HG02588 (cell line): ENCODE results near the gene TOX4.
A peak's percentile ranks its signal among the peaks of the same experiment; 100 is the strongest.

ENCODE experiments used
- ATAC-seq: cut with Tn5 transposase; IDR thresholded peaks from one replicate; pipeline ENCODE4 v1.9.1; 2021; ENCODE audit warnings: mild to moderate bottlenecking, moderate library complexity; ENCODE audit not compliant: unreplicated experiment

The TOX4 gene

DNA sequence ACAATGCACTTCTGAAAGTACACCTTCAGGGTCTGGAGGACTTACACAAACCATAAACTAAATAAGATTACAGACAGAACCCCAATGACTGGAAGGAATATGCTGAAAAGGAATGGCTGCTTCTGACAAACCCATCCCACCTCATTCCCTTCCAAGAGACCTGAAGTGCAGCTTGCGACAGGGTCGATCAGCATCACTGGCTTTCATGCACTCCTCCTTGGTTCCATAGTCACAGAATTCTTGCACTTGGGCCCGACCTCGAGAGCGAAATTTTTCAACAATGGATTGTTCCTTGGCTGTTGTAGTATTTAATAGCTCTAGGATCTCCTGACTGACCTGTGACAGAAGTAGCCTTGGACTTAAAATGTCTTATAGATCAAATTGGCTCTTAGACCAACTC lies 24.6 kb downstream of the TOX4 start:
- no peak for ATAC-seq

DNA sequence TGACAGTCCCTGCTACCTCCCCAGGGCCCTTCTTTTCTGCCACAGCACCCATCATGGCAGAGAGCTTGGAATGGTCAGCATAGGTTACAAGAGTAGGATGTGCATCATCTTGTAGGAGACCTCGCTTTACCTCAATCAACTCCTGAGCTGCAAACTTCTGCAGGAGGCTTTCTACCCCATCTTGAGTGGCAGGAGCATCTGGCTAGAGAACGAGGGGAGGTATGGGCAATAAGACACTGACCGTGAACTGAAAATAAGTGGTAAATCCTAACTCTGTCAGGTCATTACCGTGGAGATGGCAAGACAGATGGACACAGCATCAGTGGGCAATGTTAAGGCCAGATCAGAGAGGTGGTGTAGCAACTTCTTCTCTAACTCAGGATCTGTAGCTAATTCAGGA lies 26.4 kb downstream of the TOX4 start:
- no peak for ATAC-seq

DNA sequence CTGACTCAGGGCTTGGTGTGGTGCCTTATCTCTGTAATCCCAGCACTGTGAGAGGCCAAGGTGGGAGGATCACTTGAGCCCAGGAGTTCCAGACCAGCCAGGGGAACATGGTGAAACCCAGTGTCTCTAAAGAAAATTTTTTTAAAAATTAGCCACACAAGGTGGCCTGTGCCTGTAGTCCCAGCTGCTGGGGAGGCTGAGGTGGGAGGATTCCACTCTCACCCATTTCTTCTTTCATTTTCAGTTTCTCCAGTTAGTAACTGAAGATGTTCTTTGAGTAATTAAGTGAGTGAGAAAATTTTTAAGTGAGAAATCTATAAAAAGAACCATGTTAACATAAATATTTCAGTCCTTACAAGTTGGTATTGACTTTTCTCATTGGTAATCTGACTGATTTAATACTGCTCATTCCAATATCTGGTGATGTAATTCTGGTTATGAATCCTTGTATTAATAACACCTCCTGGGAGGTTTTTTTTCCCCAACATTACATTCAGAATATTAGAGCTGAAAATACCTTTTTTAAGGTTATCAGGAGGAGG lies 28.1 kb downstream of the TOX4 start:
- peak; percentile 81 for ATAC-seq

DNA sequence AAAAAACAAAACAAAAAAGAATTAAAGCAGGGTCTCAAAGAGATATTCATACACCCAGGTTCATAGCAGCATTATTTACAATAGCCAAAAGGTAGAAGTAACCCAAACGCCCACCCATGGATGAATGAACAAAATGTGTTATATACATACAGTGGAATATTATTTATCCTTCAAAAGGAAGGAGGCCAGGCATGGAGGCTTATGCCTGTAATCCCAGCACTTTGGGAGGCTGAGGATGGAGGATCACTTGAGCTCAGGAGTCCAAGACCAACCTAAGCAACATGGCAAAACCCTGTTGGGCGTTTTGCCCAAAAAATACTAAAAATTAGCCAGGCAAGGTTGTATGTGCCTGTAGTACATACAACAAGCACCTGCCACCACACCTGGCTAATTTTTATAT lies 29.6 kb downstream of the TOX4 start:
- ATAC-seq, result no peak

DNA sequence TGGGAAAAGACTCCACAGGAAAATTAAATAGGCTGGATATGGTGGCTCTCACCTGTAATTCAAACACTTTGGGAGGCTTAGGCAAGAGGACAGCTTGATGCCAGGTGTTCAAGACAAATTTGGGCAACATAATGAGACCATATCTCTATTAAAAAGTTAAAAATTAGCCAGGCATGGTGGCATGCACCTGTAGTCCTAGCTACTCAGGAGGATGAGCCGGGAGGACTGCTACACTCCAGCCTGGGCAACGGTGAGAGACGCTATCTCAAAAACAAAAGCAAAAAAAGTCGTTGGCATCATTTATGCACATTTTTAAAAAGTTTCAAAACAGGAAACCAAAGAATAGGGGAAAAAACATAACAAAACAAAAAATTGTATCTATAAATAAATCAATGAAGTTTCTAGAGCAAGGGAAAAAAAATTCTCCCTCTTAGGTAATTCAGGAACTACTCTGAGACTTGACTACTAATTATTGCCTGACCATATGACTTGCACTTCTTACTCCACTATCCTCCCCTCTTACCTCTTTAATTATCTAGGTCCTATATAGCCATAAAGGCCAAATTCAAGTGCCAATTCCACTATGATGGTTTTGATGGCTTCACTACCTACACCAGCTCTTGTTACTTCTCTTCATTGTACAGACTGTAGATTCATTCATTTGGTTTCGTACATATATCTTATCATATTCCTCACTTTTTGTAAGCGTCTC lies 32.6 kb downstream of the TOX4 start:
- no peak for ATAC-seq

DNA sequence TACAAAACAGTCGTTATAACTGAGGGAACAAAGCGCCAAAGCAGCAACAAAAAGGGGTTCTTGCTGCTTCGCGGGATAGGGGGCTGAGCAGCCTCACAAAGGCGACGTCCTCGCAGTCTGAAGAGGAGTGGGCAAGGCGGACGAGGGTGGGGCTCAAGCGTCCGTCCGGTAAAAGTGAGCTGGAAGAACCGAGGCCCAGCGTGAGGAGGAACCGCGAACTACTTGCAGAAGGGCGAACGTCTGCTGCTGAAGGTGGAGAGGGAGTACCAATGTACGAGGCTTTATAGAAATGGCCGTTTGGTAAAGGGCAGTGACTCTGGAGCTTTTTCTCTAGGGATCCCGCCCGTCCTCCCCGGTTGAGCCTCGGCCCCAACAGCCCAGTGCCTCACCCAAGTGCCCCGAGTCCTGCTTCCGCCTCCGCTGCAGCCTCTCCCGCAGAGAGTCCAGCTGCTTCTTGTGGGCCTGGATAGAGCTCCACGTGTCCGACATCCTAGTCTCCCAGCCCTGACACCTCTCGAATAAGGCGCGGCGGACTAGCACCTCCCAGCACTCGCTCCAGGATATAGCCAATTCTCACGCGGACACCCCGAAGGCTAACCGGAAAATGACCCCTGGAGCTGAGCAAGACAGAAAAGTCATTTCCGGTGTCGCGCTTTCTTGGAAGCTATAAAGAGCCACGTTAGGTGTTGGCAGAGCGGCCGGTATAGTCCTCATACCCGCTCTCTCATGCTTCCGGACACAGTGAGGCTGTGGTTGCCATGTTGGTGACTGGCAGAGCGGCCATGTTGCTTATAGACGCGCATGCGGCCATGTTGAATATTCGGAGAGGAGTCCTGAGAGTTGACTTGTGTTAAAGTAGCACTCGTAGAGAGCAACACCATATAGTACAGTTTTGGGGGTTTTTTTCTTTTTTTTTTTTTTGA lies 34.0 kb downstream of the TOX4 start, which contains the start of gene METTL3:
TSS of gene METTL3 (minus strand) at position 606 of the 923 bp plus-strand sequence. CDS start at position 489, 117 bp downstream.
- ATAC-seq, result peak; percentile 97

DNA sequence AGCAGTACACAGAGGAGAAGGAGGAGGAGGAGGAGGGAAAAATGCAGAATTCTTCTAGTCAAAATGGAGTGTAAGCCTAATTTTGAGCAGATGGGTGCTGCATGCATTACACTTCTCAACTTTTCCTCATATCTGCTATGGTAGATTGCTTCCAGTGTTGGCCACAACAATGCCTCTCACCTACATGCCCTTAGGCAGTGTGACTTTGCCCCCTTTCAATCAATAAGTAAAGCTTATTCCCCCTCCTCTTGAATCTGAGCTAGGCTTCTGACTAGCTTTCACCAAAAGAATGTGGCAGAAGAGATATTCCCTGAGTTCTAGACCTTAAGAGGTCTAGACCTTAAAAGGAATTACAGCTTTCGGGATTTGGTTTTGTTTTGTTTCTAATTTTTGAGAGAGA lies 37.3 kb downstream of the TOX4 start:
- no peak for ATAC-seq

DNA sequence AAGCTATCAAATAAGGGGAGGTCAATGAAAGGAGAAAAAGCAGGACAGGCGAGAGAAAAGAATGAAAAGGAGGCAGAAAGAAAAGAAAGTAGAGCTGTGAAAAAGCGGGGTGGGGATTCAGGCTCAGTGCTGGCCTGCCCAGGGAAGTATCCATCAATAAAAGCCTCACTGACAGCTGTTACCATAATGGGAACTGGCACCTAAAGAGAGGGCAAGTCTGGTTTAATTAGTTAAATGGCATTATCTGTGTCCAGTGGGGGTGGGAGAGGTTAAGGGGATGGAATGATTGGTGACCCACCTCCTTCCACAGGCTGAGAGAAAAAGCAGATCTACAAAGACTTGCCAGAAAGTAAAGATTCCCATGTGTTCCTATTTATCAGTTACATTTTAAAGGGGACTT lies 41.7 kb downstream of the TOX4 start:
- no peak for ATAC-seq

DNA sequence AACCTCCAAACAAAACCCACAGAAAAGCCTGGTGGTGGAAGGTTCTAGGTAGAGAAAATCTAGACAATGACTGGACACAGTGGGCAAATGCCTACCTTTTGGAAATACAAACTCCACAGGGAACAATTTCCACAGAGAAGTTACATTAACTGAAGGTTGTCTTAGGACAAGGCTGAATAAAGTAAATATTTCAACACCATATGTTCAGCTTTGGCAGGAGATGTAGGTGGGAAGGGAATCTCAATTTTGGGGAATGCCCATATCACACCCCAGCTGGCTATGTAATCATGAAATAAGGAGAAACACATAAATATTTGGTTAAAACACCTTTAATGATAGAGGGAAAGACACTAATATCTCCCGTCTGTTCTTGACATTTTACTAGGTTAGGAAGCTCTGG lies 43.8 kb downstream of the TOX4 start:
- no peak for ATAC-seq

DNA sequence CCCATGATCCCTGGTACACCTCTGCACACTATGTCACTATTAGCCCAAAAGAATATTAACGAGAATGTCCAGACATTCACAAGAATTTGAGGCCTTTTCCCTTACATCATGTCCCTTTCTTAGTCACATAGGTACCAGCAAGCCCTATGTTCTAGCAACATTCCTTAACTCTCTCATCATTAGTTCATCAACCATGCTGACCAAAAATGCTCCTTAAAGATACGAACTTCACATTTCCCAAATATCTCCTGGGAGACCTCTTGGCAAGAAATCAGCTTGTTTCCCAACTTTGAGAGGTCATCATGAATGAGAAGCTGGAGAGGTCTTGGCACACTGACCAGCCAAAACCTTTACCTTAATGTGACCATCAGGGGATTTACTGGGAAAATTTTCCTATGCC lies 44.5 kb downstream of the TOX4 start:
- ATAC-seq, result no peak

DNA sequence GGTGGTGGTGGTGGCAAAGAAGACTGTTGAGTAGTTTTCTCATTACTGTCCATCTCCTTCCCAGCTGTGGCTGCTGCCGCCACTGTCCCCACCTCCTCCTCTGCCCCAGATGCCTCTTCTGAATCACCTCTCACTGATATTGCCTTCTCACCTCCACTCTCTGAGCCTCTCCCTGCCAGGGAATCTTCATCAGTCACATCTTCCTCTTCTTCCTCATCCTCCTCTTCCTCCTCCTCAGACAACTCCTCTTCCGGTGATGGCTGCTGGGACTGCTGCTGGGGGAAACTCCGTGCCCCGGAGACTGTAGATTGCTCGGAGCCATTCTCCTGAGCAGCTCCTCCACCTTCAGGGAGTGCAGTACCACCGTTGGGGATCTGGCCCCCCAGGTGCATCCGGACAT lies 46.2 kb downstream of the TOX4 start:
- ATAC-seq, result no peak

DNA sequence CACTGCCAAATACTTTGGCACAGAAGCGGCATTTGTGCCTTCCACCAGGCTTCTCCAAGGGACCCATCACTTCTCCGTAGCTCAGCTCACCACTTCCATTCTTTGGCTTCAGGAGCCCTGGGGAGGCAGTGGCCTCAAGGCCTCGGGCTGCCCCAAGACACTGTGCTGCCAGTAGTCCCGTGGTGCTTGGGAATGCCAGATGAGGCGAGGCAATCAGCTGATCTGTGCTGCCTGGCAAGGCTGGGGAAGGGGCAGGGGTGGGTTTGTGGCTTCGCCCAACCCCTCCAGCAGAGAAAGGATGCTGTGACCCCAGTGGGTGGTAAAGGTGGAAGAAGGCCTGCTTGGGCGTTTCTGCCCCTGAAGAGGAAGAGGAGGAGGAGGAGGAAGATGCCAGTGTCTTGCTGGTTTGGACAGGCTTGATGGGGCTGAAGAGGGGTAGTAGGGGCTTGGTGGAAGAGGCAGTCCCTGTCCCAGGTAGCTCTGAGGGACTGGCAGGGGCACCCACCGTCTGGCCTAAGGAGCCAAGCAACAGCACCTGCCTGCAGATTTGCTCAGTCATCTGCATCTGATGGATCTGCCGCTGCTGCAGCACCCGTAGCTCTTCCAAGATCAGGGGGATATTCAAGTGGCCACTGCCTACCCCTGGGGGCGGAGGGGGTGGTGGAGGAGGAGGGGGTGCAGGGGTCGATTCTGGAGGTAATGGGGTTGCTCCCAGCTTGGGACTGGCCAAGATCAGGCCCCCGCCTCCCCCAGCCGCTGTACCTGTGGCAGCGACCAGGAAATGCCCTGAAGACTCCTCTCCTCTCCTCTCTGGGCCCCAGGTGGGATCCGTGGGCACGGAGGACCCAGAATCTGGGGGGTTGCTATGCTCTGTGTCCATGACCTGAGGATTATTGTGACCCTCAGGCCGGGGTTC lies 47.8 kb downstream of the TOX4 start:
- no peak for ATAC-seq

DNA sequence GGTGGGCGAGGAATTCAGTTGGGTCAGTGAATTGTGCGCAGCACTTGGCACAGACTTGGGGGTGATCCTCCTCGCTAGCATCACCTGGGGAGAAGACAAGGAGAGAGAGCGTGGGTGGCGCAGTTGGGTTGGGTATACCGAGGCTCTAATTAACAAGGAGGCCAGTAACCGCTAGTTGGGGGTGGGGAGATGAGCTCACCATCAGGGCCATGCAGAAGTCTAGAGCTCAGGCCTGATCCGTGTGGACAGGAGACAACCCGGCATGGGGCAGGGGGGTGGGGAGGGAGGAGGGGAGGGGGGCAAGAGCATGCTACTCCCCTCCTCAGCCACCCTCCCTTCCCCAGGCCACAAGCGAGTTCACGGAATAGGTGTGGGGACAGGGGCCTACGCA lies 48.6 kb downstream of the TOX4 start:
- no peak for ATAC-seq

DNA sequence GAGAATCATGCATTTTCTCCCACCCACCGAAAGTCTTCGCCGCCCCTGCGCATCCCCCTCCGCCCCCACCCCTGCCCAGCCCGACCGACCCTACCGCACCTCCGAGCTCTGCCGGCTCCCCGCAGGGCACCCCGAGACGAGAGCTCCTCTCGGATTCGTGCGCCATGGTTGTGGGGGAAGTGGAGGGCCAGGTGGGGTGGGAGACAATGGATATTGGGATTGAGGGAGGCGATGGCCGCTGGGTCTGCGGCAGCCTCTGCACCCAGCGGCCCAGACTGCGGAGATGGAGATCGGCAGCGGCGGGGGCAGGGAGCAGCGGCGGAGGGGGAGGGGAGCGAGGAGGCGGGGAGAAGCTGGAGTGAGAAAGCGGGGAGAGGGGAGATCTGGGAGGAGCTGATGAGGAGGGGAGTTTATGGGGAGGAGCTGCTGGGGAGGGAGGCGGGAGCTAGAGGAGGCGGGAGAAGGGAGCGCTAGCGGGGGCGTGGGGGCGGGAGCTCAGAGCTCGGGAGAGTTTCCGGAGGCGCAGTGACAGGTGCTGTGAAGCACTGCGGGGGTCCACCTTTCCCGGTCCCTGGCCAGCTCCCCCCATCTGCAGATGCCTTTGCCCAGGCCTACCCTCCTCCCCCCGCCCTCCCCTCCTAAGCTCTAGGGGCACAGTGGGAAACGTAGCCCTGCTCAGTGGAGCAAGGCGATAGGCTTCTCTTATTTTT lies 49.1 kb downstream of the TOX4 start, which contains the start of gene SALL2:
TSS of gene SALL2 (minus strand) at position 385 of the 710 bp plus-strand sequence. CDS start at position 166, 219 bp downstream.
- peak; percentile 43 for ATAC-seq

DNA sequence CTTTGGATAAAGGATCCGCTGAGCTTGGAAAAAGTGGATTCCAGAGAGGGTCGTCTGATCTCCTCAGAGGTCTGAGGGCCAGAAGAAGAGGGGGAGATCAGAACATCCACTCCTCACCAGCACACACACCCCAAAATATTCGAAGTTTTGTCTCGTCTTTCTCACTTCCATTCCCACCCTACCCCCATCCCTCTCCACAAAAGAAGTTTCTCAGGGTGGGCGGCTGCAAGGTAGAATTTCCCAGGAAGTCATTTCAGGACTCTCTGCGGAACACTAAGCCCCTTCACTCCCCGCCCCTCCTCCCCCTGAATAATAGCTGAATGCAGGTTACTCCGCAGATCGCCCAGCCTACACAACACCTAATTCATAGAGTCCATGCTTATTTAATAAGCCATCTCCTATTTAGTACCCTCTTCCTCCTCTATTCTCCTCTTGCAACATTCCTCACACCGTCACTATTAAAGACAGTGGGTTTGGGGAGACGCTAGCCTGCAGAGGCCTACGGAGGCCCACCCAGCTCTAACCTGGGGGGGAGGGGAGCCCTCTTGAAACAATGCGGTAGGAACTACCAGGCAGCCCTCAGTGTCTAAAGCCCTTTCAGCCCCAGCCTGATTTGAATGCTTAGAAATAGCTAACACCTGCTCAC lies 49.8 kb downstream of the TOX4 start:
- ATAC-seq, result no peak

DNA sequence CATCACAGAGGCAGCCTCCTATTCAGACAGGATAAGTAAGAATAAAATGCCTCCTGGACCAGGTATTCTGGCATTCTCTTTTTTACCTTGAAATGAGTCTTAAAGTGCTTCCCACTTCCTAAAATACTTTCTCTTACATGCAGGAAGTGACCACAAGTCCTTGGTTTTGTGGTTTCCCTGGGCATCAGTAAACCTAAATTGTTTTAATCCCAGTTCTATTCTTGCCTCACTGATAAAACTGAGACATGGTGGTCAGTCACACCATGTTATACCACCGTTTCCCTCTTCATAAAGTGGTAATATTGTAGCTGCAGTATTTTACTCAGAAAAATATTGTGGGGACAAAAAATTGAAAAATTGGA lies 50.3 kb downstream of the TOX4 start:
- ATAC-seq, result no peak

DNA sequence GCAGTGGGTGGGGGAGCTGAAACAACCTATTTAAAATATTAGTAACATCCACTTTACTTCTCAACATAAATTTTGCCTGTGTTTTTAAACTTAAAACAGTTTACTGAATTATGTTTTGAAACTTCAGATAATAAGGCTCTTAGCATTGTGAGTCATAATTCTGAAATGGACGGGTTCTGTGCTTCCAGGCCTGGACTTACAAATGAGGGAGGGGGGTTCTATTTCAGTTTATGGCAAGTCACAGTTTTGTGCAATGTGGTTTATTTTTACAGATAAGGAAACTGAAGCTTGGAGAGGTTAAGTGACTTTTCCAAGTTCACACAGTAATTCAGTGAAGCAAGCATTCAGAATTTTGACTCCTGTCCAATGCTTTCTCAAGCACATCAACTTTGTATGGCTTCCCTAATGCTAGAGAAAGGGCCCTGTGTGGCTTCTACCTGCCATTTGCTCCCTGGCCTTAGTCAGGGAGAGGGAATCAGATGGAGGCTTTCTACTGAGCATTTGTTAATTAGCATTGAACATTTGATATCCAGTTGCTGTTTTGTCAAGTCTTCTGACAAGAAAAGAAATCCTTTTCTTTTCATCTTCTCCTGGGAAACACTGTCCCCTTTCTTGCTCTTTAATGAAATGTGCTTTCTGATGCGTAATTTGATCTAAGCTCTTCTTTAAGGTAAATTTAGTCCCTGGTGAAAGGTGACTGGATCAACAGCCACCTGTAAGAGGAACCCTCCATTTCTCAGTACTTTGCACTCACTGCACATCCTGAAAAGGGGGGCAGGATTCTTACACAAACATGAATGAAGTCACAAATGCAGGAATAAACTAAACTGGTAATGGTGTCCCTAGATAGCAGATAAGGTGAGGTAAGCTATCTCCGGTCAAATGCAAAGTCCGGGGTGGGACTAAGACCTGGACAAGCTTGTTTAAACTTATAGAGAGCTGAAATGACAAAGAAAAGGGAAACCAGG lies 51.7 kb downstream of the TOX4 start:
- no peak for ATAC-seq

DNA sequence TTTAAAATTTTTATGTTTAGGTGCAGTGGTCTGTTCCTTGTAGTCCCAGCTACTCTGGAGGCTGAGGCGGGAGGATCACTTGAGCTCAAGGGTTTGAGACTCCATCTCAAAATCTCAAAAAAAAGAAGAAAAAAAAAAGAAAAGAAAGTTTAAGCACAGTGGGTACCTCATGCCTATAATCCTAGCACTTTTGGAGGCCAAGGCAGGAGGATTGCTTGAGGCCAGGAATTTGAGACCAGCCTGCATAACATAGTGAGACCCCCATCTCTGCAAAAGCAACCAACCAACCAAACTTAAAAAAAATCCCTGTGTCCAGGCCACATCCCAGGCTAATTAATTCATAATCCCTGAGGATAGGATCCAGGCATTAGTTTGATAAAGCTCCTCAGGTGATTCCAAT lies 52.5 kb downstream of the TOX4 start:
- ATAC-seq, result no peak
